Breast epithelium (tissue), 3 donors: ENCODE measurements around the gene PILRB.
"Not testable (repeated sequence)": the region's sequence is repeated elsewhere in the genome, so short reads cannot be mapped to it uniquely, and the experiment has no call there.

Experiments used
- CTCF ChIP-seq, 3 donors: fragments of 450-650 bp; IDR thresholded peaks; one replicate each; pipeline ENCODE4 v1.5.1; 2016 to 2017; ENCODE audit warnings: antibody characterized with exemption in 3 of 3, mild to moderate bottlenecking in 3 of 3, moderate library complexity in 3 of 3
- POLR2A ChIP-seq: fragments of 450-650 bp; IDR thresholded peaks from one replicate; pipeline ENCODE4 v1.6.1; 2016; ENCODE audit warnings: antibody characterized with exemption, mild to moderate bottlenecking, moderate library complexity

GRCh38 chr7:100344560-100345287, 13.2 kb upstream of the PILRB start:
- not testable (repeated sequence) for TF ChIP-seq POLR2A; CTCF (IDR thresholded peaks at IDR 0.05)
